Gastroesophageal sphincter (tissue), 4 donors: ENCODE data around the gene VAV2. TPM values are rescaled to one million over a fixed set of nuclear protein-coding genes. Genes with fewer than 3 reads are reported as not detected.

Experiments
- ATAC-seq: fragments of 150-250 bp; one replicate; pipeline ENCODE4 v1.9.1; 2016; ENCODE audit warnings: mild to moderate bottlenecking, moderate library complexity
- H3K27ac ChIP-seq, 4 donors: fragments of 200-600 bp; sonication (generic) in 3 of 4; 1 replicate in 3 of 4; 2 replicates in 1 of 4; pipeline ENCODE4 v1.5.1; 2016 to 2019
- H3K27me3 ChIP-seq: fragments of 200-600 bp; sonication (generic); one replicate; pipeline ENCODE4 v1.5.1; 2019
- H3K36me3 ChIP-seq, 2 donors: fragments of 200-600 bp; sonication (generic); one replicate each; pipeline ENCODE4 v1.5.1; 2019; ENCODE audit warnings: control low read depth in 1 of 2
- H3K4me1 ChIP-seq, 3 donors: fragments of 200-600 bp; sonication (generic); 1 replicate in 2 of 3; 2 replicates in 1 of 3; pipeline ENCODE4 v1.5.1; 2016 to 2019; ENCODE audit warnings: control low read depth in 2 of 3
- H3K4me3 ChIP-seq, 2 donors: fragments of 200-600 bp; sonication (generic); one replicate each; pipeline ENCODE4 v1.5.1; 2019; ENCODE audit warnings: mild to moderate bottlenecking in 1 of 2, moderate library complexity in 1 of 2
- H3K9me3 ChIP-seq, 3 donors: fragments of 200-600 bp; sonication (generic); one replicate each; pipeline ENCODE4 v1.5.1; 2017 to 2019; ENCODE audit warnings: control low read depth in 2 of 3
- EP300 ChIP-seq: sonication (generic); formaldehyde crosslinking; IDR thresholded peaks from one replicate; pipeline ENCODE4 v1.6.1; 2017; ENCODE audit warnings: antibody characterized with exemption, mild to moderate bottlenecking
- POLR2A ChIP-seq, 2 donors: fragments of 450-650 bp; IDR thresholded peaks; one replicate each; pipeline ENCODE4 v1.6.1; 2017; ENCODE audit warnings: antibody characterized with exemption in 2 of 2, mild to moderate bottlenecking in 2 of 2, moderate library complexity in 1 of 2
- POLR2AphosphoS5 ChIP-seq: sonication (generic); formaldehyde crosslinking; IDR thresholded peaks from one replicate; pipeline ENCODE4 v1.6.1; 2017; ENCODE audit warnings: antibody characterized with exemption
- WGBS, 2 donors: methylation state at CpG; one replicate each; pipeline ENCODE4 v1.1.5; 2018; ENCODE audit warnings: low coverage in 1 of 2; 5-methylcytosine and 5-hydroxymethylcytosine counted together
- total RNA-seq, 4 donors: library from RNA; depleted of rRNA; stranded (reverse); fragments of >200 nt; gene quantifications; one replicate each; pipeline ENCODE4 v1.1.0, GENCODE V29; 2016
- TF ChIP-seq, protein P1 (sequence below), 4 experiments: fragments of 200-600 bp in 2 of 4; fragments of 450-650 bp in 2 of 4; sonication (generic) in 1 of 4; IDR thresholded peaks; one replicate each; pipeline ENCODE4 v1.5.1; 2017 to 2019; ENCODE audit warnings: antibody characterized with exemption in 4 of 4, mild to moderate bottlenecking in 2 of 4, moderate library complexity in 2 of 4

Gene VAV2
- total RNA-seq, 4 donors from 2014 or later: 7.7 to 16.8 (median 8.9) TPM

DNA sequence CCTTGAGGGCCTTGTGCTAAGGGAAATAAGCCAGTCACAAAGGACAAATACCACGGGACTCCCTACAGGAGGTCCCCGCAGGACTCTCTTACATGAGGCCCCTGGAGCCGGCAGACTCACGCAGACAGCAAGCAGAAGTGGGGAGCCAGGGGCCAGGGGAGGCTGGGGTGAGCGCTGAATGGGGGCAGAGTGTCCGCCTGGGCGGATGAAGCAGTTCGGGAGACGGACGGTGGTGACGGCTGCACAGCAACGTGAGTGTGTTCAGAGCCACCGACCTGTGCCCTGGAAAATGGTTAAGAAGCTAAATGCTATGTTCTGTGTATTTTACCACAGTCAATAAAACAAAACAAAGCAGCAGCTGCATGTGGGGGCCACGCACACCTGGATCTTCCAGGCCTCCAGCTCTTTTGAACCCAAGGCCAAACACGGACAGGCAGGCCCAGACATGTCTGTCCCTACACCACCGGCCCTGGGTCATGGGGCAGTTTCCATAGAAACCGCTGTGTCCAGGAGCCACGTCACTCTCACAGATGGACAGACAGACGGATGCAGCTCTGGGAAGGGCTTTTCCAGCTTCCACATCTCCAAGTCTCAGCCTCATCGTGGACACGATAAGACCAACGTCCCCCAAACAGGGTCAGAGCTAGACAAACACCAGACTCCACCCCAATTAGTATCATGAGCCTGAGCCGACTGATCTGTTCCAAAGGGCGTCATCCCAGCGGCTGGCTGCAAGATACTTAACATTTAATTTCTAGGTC is 103.9 kb downstream of the VAV2 start:
- H3K27me3 ChIP-seq: no peaks in the 10 kb centered on the region
- H3K4me3 ChIP-seq: no peak overlapping the region
- 90 to 91% methylated on average over 2 to 11 of the region's 25 CpGs for WGBS, 2 donors
- no peak overlapping the region for H3K27ac ChIP-seq
- no peaks in the 10 kb centered on the region for H3K9me3 ChIP-seq
- H3K36me3 ChIP-seq: no peaks in the 10 kb centered on the region
- peaks cover 0 to 5% (median 0%) of the 10 kb centered on the region in 3 donors for H3K4me1 ChIP-seq
- ATAC-seq: no peak
- no peak for TF ChIP-seq EP300
- TF ChIP-seq, protein P1, sequence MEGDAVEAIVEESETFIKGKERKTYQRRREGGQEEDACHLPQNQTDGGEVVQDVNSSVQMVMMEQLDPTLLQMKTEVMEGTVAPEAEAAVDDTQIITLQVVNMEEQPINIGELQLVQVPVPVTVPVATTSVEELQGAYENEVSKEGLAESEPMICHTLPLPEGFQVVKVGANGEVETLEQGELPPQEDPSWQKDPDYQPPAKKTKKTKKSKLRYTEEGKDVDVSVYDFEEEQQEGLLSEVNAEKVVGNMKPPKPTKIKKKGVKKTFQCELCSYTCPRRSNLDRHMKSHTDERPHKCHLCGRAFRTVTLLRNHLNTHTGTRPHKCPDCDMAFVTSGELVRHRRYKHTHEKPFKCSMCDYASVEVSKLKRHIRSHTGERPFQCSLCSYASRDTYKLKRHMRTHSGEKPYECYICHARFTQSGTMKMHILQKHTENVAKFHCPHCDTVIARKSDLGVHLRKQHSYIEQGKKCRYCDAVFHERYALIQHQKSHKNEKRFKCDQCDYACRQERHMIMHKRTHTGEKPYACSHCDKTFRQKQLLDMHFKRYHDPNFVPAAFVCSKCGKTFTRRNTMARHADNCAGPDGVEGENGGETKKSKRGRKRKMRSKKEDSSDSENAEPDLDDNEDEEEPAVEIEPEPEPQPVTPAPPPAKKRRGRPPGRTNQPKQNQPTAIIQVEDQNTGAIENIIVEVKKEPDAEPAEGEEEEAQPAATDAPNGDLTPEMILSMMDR (IDR thresholded peaks at IDR 0.05): no peak
- no peak for TF ChIP-seq POLR2AphosphoS5
- TF ChIP-seq POLR2A (IDR thresholded peaks at IDR 0.05): no peak

DNA sequence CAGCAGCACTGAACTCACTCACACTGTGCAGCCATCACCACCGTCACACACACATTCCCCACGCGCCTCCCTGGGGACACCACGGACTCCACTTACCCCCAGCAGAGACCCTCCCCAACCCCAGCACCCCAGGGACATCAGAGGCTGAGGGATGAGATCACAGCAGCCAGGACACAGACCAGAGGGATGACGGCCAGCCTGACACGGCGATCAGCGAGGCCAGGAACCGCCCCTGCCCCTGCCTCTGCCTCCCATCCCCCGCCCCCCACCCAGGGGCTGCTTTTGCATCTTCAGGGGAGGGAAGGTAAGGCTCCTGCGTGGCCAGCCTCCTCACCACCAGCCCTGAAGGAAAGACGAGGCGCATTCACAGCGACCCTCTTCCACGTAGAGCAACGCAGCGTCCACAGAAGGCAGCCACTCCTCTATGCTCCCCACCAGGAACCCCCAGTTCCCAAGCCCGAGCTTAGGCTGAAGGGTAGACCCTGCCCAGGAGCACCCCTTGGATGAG is 104.5 kb downstream of the VAV2 start:
- no peak overlapping the region for H3K4me3 ChIP-seq
- TF ChIP-seq EP300: no peak
- TF ChIP-seq, protein P1 (IDR thresholded peaks at IDR 0.05): no peak
- TF ChIP-seq POLR2A (IDR thresholded peaks at IDR 0.05): no peak
- TF ChIP-seq POLR2AphosphoS5: no peak
- H3K36me3 ChIP-seq: no peaks in the 10 kb centered on the region
- ATAC-seq: no peak
- 70% methylated on average over 2 of the region's 18 CpGs; no CpG with 5 or more reads in 1 of the 2 donors for WGBS, 2 donors
- H3K9me3 ChIP-seq: no peaks in the 10 kb centered on the region
- H3K4me1 ChIP-seq: peaks cover 0 to 5% (median 0%) of the 10 kb centered on the region in 3 donors
- no peak overlapping the region for H3K27ac ChIP-seq
- no peaks in the 10 kb centered on the region for H3K27me3 ChIP-seq

GRCh38 chr9:133886563-133887501 is 105.3 kb downstream of the VAV2 start:
- peaks cover 0 to 7% (median 0%) of the 10 kb centered on the region in 3 donors for H3K4me1 ChIP-seq
- no peak overlapping the region for H3K4me3 ChIP-seq
- TF ChIP-seq EP300: no peak
- no peak for TF ChIP-seq POLR2A (IDR thresholded peaks at IDR 0.05)
- no peak for TF ChIP-seq POLR2AphosphoS5
- TF ChIP-seq, protein P1 (IDR thresholded peaks at IDR 0.05): no peak
- no peaks in the 10 kb centered on the region for H3K36me3 ChIP-seq
- H3K27ac ChIP-seq: no peak overlapping the region
- 100% methylated on average over 3 of the region's 14 CpGs; no CpG with 5 or more reads in 1 of the 2 donors for WGBS, 2 donors
- no peaks in the 10 kb centered on the region for H3K27me3 ChIP-seq
- no peak for ATAC-seq
- no peaks in the 10 kb centered on the region for H3K9me3 ChIP-seq

DNA sequence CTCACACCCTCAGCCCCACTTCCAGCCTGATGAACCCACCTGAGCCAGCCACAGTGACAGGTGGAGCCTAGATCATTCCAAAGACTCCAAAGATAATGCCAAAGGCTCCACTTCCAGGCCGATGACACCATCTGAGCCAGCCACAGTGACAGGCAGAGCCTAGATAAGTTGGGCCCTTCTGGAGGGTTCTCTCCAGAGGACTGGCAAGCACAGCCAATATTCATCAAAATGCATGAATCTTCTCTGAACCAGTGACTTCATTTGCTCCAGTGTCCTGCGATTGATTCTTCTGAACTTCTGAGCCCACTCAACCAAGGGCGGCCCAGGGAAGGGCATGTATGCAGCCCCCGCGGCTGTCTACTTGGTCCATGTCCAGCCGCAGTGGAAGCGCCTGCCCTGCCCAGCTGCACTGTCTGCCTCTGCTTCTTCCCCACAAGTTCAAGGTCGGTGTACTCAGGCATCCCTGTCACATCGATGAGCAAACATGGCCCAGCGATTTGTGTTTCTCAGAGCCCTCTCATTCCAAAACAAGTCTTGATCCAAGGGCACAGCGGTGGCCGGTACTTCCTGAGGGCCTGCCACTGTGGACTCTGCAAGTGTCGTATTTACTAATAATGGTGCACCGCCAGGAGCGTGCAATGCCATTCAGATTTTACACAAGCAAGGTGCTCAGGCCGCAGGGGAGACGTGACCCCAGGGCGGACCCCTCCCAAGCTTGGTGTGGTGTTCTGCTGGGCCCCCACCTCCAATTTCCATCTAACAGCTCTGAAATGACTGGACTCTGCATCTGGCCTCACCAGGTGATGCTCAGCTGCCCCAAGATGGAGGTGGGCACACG is 107.0 kb downstream of the VAV2 start:
- 67 to 83% methylated on average over 2 to 8 of the region's 19 CpGs for WGBS, 2 donors
- Histone ChIP-seq H3K9me3 (no peaks in the 10 kb centered on the region), H3K27me3 (no peaks in the 10 kb centered on the region), H3K4me1 (peaks cover 0 to 10% (median 0%) of the 10 kb centered on the region in 3 donors), H3K4me3 (no peak overlapping the region), H3K36me3 (no peaks in the 10 kb centered on the region), H3K27ac (no peak overlapping the region)
- TF ChIP-seq EP300 (no peak), POLR2A (IDR thresholded peaks at IDR 0.05) (no peak), POLR2AphosphoS5 (no peak)
- TF ChIP-seq, protein P1 (IDR thresholded peaks at IDR 0.05): no peak
- no peak for ATAC-seq
